LHCN-M2 (cell line): Measurements from ENCODE around the gene DMRTA2. TPM values are rescaled to one million over a fixed set of nuclear protein-coding genes. Genes with fewer than 3 reads are reported as not detected.

ENCODE experiments used
- DNase-seq: peaks from one replicate; pipeline ENCODE4 v3.0.0-alpha.2; 2012; ENCODE audit warnings: low read depth
- polyA plus RNA-seq: library from polyadenylated mRNA; unstranded; fragments of >200 nt; gene quantifications from one replicate; pipeline ENCODE4 v1.2.1, GENCODE V29; 2012; ENCODE audit warnings: missing spikeins
- total RNA-seq: library from RNA; depleted of rRNA; stranded (reverse); fragments of >200 nt; gene quantifications from 2 replicates; pipeline ENCODE4 v1.2.3, GENCODE V29; 2014; rRNA removed

DMRTA2 gene
- not detected in 2 replicates for total RNA-seq
- polyA plus RNA-seq: 0.05 TPM

- DNase-seq: peak; percentile 35
Observed at GRCh38 chr1:50422946-50423669, at the start of gene DMRTA2. DMRTA2 (minus strand) TSS chr1:50423443; CDS start chr1:50421536, 1,907 bp downstream.

GRCh38 chr1:50471967-50472366, 48.7 kb upstream of the DMRTA2 start:
- no peak for DNase-seq

DNA sequence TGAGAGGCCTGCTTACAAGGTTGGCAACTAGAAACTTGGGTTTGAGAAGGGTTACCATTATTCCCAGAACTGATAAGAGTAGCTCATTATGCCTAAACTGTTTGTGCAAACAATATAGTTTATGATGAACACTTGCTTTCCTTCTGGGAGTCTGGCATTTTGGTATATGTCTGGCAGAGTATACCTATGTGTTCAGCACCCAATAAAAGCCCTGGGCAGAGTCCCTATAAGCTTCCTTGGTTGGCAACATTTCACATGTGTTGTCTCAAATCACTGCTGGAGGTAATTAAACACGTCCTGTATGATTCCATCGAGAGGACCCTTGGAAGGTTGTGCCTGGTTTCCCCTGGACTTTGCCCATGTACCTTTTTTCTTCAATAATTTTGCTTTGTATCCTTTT, 39.7 kb upstream of the DMRTA2 start:
- DNase-seq: no peak

GRCh38 chr1:50458507-50458906, 35.3 kb upstream of the DMRTA2 start:
- no peak for DNase-seq

DNA sequence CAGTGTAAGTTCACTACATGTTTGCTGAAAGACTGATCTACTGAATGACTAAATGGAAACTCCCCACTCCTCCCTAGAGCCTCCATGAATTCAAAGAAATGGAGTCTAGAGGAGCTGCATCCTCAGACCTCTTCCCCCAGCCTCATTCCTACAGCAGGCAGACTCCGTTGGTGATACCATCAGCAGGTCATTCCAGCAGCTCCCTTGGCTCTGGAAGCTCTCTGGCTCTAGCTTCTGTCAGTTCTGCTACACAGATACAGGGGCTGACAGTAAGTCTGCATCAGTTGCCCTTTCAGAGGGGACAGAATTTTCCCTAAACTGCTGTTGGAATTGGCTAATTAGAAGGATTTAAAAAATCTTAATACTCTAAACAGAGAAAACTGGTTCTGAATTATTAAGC, 31.7 kb upstream of the DMRTA2 start:
- DNase-seq: no peak

DNA sequence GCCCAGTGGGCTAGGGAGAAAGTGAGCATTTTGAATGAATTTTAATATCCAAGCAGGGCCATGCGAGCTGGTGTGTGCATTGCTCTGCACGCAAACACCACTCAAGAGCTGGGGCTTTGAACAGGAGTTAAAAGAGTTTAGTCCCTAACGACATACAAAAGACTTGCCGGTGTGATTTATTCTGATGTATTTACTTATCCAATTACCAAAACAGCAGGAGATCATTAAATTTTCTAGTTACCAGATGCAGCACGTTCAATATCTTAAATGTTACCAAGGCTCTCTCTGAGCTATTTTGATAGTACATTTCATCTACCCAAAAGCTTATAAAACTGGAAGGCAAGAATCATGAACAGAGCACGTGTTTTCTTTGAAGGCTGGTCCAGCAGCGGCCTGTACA, 30.0 kb upstream of the DMRTA2 start:
- no peak for DNase-seq

DNA sequence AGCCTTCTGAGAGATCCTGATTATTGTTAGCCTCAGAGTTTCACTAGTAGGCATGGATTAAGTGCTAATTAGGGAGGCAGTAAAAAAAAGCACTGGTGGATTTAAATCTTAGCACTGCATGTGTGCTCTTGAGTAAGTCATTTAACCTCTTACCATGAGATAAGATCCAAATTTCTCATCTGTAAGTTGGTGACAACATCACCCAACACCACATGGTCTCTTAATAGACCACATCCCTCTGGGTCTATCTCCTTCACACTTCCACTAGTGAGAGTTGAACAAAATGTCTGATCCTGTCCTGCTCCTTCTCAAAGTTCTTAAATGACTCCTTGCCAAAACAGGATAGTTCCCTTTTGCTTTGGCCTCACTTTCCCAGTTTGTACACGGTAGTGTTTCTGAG, 29.5 kb upstream of the DMRTA2 start:
- no peak for DNase-seq

- no peak for DNase-seq
Observed at GRCh38 chr1:50450861-50451653, 27.8 kb upstream of the DMRTA2 start.

GRCh38 chr1:50447961-50448360, 24.7 kb upstream of the DMRTA2 start:
- DNase-seq: no peak

- no peak for DNase-seq
Observed at GRCh38 chr1:50441183-50441582, 17.9 kb upstream of the DMRTA2 start.

GRCh38 chr1:50438945-50439344, 15.7 kb upstream of the DMRTA2 start:
- DNase-seq: peak; percentile 31

DNA sequence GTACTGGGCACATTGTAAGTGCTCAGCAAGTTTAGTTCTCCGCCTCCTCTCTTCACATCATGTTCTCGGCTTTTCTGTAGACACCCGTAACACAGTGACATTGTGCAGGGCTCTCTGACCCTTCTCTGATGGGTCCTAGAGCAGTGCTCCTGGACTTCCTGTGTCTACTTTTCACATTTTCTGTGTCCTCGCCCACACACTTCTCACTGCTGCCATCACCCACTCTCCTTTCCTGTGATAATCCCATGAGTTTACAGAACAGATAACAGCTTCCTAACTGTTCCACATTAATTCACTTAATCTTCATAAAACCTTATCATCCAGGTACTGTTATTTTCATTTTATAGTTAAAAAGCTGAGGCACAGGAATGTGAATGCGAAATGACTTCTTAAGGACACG, 13.2 kb upstream of the DMRTA2 start:
- DNase-seq: no peak

GRCh38 chr1:50430010-50430405, 6.8 kb upstream of the DMRTA2 start:
- DNase-seq: no peak

DNA sequence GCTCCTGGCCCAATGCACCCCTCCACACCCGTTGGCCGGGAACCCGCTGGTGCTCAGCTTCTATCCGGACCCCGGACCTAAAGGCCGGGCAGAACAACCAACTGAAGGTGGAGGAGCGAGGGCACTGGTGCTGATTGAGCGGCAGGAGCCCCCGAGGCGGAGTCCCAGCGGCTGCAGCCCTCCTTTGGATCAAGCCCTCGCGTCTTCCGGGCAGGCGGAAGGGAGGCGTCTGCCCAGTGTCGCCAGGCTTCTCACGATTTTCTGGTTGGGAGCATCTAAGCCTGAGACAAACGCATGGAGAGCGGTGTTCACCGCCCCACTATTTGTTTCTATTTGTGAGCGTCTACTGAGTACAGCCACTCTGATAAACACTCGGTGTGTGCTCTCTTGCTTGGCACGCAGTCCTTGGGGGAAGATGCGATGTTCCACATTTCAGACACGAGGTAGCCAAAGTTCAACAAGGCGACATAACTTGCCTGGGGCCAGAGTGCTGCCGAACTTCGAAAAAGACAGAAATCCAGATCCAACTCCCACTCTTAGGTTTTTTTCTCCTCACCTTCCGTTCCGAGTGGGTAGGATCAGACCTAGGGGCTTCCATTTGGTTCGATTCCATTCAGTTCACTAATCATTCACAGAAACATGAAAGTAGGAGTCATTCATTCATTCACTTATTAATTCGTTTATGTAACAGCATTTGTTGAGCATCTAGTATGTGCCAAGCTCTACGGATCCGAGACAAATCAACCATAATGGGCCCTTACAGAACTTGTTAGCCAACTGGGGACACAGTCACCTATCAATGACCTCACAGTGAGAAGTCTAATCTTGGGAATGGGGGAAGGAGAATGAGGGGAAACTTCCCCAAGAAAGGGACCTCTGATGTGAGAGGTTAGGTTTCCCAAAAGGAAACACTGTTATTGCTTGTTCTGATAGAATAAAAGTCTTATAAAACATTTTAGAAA, 4.9 kb upstream of the DMRTA2 start:
- DNase-seq: no peak

GRCh38 chr1:50427086-50427817, 4.0 kb upstream of the DMRTA2 start:
- DNase-seq: no peak

- no peak for DNase-seq
Observed at GRCh38 chr1:50426702-50427085, 3.5 kb upstream of the DMRTA2 start.

GRCh38 chr1:50426108-50426700, 3.0 kb upstream of the DMRTA2 start:
- no peak for DNase-seq

DNA sequence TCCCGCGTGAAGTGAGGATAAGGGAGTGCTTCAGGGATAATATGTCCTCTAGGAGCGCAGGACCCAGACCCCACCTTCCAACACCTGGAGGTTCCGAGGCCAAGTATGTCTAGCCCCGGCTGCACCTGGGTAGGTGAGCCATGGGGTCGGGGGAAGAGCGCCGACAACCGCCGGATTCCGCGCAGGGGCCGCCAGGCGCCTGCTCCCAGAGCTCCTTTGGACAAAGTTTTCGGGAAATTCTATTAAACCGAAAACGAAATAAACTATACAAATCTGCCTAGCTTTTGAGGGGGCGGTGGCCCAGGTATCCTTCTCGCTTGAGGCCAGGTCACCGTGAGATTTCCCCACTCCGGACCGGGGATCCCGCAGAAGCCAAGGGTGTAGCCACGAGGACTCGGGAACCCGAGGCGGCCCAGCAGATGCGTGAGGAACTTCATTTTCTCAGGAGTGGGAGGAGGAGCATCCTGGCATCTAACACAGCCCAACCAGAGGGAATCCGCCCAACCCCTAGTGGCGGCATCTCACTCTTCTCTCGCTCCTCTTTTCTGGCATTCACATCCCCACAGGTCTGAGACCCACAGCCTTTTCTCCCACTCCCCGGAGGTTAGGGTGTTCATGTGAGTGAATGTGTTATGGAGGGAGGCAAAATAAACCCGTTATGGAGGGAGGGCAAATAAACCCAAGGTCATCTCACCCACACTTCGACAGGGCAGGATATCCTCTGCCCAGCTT, 2.3 kb upstream of the DMRTA2 start:
- peak; percentile 30 for DNase-seq

- DNase-seq: no peak
Observed at GRCh38 chr1:50424884-50425375, 1.7 kb upstream of the DMRTA2 start.
